Activated B cell treated with CpG ODN at 0.5 μM for 24 hours (primary cell): Measurements from ENCODE around the gene SRD5A3. TPM values are rescaled to one million over a fixed set of nuclear protein-coding genes. Genes with fewer than 3 reads are reported as not detected.

Source experiments
- ATAC-seq: fragments of 200-7000 bp; cut with Tn5 transposase; one replicate; pipeline ENCODE4 v1.10.0; 2021; ENCODE audit warnings: low read depth, mild to moderate bottlenecking, moderate library complexity
- CTCF ChIA-PET: fragments of 350-600 bp; sonication (Branson Sonifier 250); formaldehyde crosslinking; loops from one replicate; lab custom pipeline; 2021; ENCODE audit warnings: antibody characterized with exemption; lab: Charles Lee
- POLR2A ChIA-PET: fragments of 350-600 bp; sonication (Branson Sonifier 250); formaldehyde crosslinking; loops from one replicate; lab custom pipeline; 2021; ENCODE audit warnings: antibody characterized with exemption; lab: Charles Lee
- DNase-seq: peaks from one replicate; pipeline ENCODE4 v3.0.0; 2022
- H3K27ac Mint-ChIP-seq: one replicate; pipeline ENCODE4 v1.8.0; 2020; ENCODE audit warnings: mixed read lengths
- H3K27me3 Mint-ChIP-seq: one replicate; pipeline ENCODE4 v1.8.0; 2021; ENCODE audit warnings: mixed read lengths
- H3K36me3 Mint-ChIP-seq: one replicate; pipeline ENCODE4 v1.8.0; 2021; ENCODE audit warnings: low read depth, mixed read lengths
- H3K4me1 Mint-ChIP-seq: one replicate; pipeline ENCODE4 v1.8.0; 2021; ENCODE audit warnings: mixed read lengths
- H3K4me3 Mint-ChIP-seq: one replicate; pipeline ENCODE4 v1.8.0; 2020; ENCODE audit warnings: mild to moderate bottlenecking, mixed read lengths
- H3K9me3 Mint-ChIP-seq: one replicate; pipeline ENCODE4 v1.8.0; 2020; ENCODE audit warnings: mixed read lengths
- intact Hi-C: fragments of 100-400 bp; cut with micrococcal nuclease; formaldehyde crosslinking; loops from one replicate; pipeline ENCODE4 v1.15.1; 2024
- total RNA-seq: library from RNA; stranded (reverse); gene quantifications from 2 replicates; pipeline ENCODE4 v1.2.3, GENCODE V29; 2022
- TF ChIP-seq, protein P1 (sequence below): fragments of 200-600 bp; IDR thresholded peaks from one replicate; pipeline ENCODE4 v1.8.0; 2022; ENCODE audit warnings: antibody characterized with exemption, mild to moderate bottlenecking

The SRD5A3 gene
- total RNA-seq, 1 donor from 2014 or later = 5.7 TPM

- Mint-ChIP-seq H3K4me1 (peaks cover 33% of the 10 kb centered on the region), H3K9me3 (no peaks in the 10 kb centered on the region), H3K27ac (peak overlapping the region; percentile 57), H3K36me3 (peaks cover 16% of the 10 kb centered on the region), H3K4me3 (no peak overlapping the region), H3K27me3 (no peaks in the 10 kb centered on the region)
- ChIA-PET POLR2A (no interaction called here), CTCF (interaction anchor here (1.3 to 3.0 kb wide), 3 partner anchors 16 to 152 kb away, joined by 3 to 9 read pairs (median 3); no protein-coding TSS in a partner anchor)
- intact Hi-C loops = loop anchor here (2.0 kb wide), 1 partner anchor 993 kb away; the partner anchor contains the start of gene AASDH
- ATAC-seq (no peak), DNase-seq (no peak)
- TF ChIP-seq, protein P1, sequence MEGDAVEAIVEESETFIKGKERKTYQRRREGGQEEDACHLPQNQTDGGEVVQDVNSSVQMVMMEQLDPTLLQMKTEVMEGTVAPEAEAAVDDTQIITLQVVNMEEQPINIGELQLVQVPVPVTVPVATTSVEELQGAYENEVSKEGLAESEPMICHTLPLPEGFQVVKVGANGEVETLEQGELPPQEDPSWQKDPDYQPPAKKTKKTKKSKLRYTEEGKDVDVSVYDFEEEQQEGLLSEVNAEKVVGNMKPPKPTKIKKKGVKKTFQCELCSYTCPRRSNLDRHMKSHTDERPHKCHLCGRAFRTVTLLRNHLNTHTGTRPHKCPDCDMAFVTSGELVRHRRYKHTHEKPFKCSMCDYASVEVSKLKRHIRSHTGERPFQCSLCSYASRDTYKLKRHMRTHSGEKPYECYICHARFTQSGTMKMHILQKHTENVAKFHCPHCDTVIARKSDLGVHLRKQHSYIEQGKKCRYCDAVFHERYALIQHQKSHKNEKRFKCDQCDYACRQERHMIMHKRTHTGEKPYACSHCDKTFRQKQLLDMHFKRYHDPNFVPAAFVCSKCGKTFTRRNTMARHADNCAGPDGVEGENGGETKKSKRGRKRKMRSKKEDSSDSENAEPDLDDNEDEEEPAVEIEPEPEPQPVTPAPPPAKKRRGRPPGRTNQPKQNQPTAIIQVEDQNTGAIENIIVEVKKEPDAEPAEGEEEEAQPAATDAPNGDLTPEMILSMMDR = no peak
Measured at GRCh38 chr4:55393461-55394320, 47.6 kb downstream of the SRD5A3 start.

DNA sequence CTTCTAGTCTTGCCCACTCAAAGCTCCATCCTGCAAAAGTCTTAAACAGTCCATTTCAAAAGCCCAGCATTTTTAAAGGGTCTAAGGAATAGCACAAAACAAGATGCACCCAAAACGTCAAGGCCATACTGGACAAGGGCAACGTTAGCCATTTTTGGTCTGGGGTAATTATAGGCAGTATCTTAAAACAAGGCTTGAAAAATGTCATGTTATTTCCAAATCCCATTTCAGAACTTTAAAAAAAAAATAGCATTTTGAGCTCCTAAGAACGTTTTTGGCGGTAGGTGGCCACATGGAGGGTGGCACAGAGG, 49.1 kb downstream of the SRD5A3 start:
- Mint-ChIP-seq H3K27me3 (no peaks in the 10 kb centered on the region), H3K36me3 (peaks cover 23% of the 10 kb centered on the region), H3K4me3 (peak overlapping the region; percentile 91), H3K27ac (peak overlapping the region; percentile 95), H3K9me3 (no peaks in the 10 kb centered on the region), H3K4me1 (peaks cover 41% of the 10 kb centered on the region)
- intact Hi-C loops = loop anchor here (1.0 to 5.0 kb wide), 9 partner anchors 49 to 1582 kb away; partner anchors contain the start of genes AASDH, CEP135, CHIC2 and CLOCK
- POLR2A ChIA-PET = interaction anchor here (0.6 to 2.6 kb wide), 13 partner anchors 14 to 1585 kb away, joined by 3 to 35 read pairs (median 6); partner anchors contain the start of genes AASDH, CLOCK, EXOC1 and NOA1
- ATAC-seq (no peak), DNase-seq (no peak)
- TF ChIP-seq, protein P1 = no peak
- CTCF ChIA-PET = interaction anchor here (0.6 to 3.0 kb wide), 9 partner anchors 14 to 1568 kb away, joined by 3 to 11 read pairs (median 3); partner anchors contain the start of gene SRD5A3

DNA sequence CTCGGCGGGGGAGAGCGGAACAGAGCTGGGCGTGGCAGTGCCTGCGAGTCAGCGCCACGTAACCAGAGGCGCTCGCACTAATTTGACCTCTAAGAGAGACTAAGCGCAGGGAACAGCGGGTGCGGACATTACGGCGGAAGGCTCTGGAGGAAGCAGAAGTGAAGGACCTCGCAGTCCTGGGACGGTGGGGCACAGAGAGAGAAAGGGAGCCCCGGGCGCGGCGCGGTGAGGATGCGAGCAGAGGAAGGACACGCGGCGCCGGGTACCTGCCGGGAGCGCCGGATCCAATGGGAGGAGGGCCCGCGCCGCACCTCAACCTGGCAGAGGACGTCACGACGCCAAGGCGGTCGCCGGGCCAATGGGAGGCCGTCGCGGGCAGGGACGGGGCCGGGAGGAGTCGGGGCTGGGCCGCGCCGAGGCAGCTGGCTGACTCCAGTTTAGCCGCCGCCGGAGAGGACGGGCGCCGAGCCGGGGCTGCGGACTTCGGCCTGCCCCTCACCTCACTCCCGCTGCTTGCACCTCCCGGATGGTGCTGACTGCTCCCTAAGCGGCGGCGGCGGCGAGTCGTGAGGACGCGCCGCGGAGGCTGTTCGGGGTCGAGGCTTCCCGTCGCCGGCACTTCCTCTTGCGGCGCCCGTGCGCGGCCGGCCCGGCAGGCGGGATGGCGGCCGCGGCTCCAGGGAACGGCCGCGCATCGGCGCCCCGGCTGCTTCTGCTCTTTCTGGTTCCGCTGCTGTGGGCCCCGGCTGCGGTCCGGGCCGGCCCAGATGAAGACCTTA, 49.7 kb downstream of the SRD5A3 start, which contains the start of gene TMEM165:
Gene TMEM165 (plus strand): TSS at position 429 of the 779 bp plus-strand sequence. CDS start 233 bp downstream, at position 662.
- ChIA-PET POLR2A (interaction anchor here (0.6 to 2.6 kb wide), 16 partner anchors 14 to 1584 kb away, joined by 3 to 35 read pairs (median 6); partner anchors contain the start of genes AASDH, CEP135, CLOCK and EXOC1), CTCF (interaction anchor here (0.6 to 3.0 kb wide), 7 partner anchors 14 to 552 kb away, joined by 3 to 11 read pairs (median 3); partner anchors contain the start of gene SRD5A3)
- Mint-ChIP-seq H3K4me3 (peak within 1 kb of the TSS; percentile 91), H3K27me3 (no peaks in the 10 kb centered on the region), H3K27ac (peak within 1 kb of the TSS; percentile 95), H3K4me1 (peaks cover 42% of the 10 kb centered on the region), H3K9me3 (no peaks in the 10 kb centered on the region), H3K36me3 (peaks cover 27% of the 10 kb centered on the region)
- TF ChIP-seq, protein P1 = no peak
- ATAC-seq = peak; percentile 92
- intact Hi-C loops = loop anchor here (1.0 to 5.0 kb wide), 10 partner anchors 49 to 1582 kb away; partner anchors contain the start of genes AASDH, CEP135, CHIC2 and CLOCK
- DNase-seq = peak; percentile 89

DNA sequence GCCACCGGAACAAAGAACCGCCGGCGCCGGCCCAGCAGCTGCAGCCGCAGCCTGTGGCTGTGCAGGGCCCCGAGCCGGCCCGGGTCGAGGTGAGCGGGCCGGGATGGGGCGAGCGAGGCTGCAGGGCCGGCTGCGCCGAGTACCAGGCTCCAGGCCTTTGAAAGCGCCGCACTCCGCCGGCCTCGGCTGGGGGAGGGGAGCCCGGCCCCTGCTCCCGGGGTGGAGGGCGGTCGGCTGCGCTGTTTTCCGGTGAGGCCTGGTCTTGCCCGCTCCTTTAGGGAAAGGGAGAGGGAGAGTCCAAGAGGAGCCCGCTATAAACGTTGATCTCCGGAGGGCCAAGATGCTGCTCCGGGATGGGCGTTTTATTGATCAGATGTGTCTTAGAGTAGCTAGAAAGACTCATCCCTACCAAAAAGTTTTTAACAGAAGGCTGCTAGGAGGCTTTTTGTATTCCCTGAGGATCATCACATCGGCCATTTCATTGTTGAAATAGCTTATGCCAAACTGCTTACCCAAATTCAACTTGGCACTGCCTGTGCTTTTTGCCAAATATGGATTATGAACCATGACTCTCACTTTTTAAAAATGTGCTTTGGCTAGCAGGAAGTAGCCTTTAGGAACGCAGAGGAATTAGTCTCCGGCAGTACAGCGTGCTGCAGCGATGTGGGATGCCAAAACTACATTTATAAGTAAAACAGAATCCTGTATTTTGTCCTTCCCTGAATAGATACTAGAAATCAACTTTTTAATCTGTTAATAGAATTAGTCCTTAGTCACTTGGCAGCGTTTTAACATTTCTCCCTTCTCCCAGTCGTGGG, 50.5 kb downstream of the SRD5A3 start:
- TF ChIP-seq, protein P1 = no peak
- Mint-ChIP-seq H3K27me3 (no peaks in the 10 kb centered on the region), H3K27ac (peak overlapping the region; percentile 73), H3K4me1 (peaks cover 49% of the 10 kb centered on the region), H3K36me3 (peaks cover 34% of the 10 kb centered on the region), H3K9me3 (no peaks in the 10 kb centered on the region), H3K4me3 (peak overlapping the region; percentile 91)
- DNase-seq = no peak
- ATAC-seq = peak; percentile 18
- intact Hi-C loops = loop anchor here (2.0 to 5.0 kb wide), 2 partner anchors 1421 to 1512 kb away; no protein-coding TSS in a partner anchor
- ChIA-PET CTCF (interaction anchor here (2.3 to 3.0 kb wide), 2 partner anchors 13 to 470 kb away, joined by 9 to 11 read pairs; no protein-coding TSS in a partner anchor), POLR2A (interaction anchor here (1.0 to 2.6 kb wide), 10 partner anchors 14 to 1582 kb away, joined by 4 to 35 read pairs (median 8); partner anchors contain the start of genes AASDH, CEP135, CLOCK and EXOC1)
